Activated CD4-positive, alpha-beta T cell treated with anti-CD3 and anti-CD28 coated beads, Interleukin-2, amount 50 U/mL, for 16 hours (primary cell): ENCODE data around the gene ARL4A.
A peak's percentile ranks its signal among the peaks of the same experiment; 100 is the strongest.
"Not testable (repeated sequence)": the region's sequence is repeated elsewhere in the genome, so short reads cannot be mapped to it uniquely, and the experiment has no call there.

Source experiments
- DNase-seq: peaks from one replicate; pipeline ENCODE4 v3.0.0-alpha.2; 2020

ARL4A gene, protein sequence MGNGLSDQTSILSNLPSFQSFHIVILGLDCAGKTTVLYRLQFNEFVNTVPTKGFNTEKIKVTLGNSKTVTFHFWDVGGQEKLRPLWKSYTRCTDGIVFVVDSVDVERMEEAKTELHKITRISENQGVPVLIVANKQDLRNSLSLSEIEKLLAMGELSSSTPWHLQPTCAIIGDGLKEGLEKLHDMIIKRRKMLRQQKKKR

DNA sequence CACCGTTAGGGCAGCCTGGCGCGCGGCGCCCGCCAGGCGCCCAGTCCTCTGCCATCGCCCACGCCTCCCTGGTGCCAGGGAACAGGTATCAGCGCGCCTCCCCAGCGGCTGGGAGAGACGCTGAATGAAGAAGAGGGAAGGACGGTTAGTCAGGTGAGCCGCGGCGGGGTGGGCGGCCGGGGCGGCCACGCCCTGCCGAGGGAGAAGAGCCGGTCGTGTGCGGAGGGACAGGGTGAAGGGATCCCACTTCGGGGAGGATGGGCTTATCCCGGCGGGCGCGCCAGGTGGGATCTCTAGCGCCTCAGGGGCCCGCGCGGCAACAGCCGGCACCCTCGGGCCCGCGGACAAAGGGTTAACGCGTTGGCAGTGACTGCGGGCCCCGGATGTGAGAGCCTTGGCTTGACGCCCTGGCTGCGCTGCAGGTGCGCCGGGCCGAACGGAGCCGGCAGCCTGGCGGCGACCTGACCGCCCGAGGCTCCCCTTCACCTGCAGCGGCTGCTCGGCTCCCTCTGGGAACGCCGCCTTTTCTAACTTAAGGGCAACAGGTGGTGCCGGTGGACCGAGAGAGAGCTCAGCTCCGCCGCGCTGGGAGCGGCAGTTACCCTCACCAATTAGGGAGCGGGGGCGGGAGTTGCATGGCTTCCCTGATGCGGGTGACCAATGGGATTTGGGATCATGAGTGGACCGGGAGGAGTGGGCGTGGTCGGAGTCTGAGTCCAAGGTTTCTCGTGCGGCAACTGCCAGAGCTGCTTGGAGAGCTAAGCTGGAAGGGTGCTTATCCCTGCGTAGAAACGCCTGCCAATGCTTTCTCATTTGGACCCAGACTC, at the start of gene ARL4A:
TSS of gene ARL4A (plus strand) at position 743 of the 827 bp plus-strand sequence. CDS start 622 bp downstream, outside the sequence.
- DNase-seq = peak; percentile 96

DNA sequence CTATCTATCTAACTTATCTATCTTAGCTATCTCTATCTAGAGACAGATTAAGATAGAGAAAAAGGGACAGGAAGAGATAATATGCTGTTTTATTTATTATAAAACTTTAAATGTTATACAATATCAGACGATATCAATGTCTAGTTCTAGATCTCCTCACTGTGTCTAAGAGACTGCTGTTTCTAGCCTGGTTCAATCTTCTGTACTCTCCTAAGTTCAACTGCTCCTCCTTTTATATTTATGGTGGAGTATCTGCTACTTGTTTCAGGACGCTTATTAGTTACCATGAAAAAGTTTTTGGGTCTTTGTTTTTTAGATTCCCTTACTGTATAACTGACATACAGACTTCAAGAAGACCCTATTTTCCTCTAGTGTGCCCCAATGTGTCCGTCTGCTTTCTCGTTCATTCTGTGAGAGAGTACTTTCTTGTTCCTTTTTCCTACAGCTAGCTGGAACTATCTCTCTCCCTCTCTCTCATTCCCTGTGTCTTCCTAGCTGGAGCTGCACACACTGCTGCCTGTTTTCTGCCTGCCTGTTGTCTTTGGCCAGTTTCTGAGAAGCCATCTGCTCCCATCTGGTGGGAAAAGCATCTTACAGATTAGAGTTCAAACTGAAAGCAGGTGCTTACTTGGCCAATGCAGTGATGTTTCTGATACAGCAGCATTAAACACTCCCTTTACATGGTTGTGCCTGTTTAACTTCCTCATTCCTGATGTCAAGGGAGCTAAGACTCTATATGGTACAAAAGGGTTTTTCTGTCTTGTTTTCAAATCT, 49.4 kb upstream of the ARL4A start:
- DNase-seq = no peak

DNA sequence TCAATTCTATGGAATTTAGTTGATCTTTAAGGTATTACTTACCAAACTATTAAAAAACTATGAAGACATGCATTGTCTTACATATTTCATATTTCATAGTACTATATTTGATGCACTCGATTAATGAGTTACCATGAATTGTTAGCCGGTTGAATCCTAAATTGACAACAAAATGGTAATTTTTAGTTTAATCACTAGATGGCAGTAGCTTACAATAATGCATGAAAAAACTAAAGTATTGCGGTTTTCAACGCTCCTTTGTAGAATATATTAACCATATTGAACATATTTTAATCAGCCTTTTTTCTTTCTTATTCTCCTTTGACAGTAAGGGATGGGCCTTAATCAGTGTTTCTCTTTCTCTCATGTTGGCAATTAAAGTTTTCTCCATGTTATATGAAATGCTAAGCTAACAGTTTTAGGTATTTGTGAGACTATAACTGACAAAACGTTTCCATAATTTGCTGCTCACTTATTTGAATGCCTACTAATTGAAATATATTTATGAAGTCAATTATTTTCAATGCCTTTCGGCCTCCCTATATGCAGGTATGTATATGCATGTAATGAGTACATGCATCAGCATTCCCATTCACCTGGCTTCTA, 48.5 kb upstream of the ARL4A start:
- peak; percentile 50 for DNase-seq

DNA sequence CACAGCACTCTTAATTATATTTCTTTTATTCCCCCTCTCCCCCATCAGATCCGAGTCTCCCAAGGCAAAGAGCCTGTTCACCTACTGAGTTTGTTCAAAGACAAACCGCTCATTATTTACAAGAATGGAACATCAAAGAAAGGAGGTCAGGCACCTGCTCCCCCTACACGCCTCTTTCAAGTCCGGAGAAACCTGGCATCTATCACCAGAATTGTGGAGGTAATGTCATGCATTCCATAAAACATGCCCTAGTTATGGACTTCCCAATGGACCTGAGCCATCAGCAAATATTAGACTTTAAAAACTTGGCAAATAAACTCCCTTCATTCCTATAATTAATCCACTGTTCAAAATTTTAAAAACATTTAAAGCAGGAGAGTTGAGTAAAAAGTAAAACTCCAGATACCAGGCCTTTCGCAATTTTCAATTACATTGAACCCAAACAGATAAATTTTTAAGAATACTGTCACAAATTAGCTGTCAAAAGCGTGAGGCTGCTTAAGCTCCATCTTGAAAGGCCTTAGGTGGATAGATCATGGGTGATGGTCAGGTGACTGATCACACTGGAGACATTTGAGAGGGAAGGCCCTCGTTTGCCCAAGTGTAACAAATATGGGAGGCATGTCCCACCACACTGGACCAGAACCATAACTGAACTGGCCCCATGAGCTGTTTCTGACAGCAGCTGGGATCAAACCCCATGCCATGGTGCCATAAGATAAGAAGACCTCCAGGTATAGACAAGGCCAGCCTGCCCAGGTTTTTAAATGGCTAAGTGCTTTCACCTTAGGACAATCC, 46.9 kb upstream of the ARL4A start:
- no peak for DNase-seq

DNA sequence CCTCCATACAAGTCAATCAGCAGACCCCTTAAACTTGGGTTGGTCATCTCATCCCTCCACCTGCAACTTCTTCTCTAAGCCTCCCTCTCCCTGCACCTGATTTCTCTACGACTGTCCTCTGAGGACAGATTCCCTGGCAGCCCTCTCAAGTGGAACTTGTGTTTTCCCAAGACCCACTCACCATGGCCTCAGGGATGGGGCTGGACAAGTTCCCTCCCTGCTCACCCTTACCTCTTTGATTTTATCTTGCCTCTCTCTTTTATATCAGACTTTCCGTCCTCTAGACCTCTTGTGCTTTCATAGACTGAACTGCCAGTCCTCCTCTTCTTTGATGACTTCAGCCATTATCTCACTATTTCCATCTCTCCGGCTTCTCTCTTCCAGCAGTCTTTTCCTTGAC, 46.2 kb upstream of the ARL4A start:
- DNase-seq = no peak

DNA sequence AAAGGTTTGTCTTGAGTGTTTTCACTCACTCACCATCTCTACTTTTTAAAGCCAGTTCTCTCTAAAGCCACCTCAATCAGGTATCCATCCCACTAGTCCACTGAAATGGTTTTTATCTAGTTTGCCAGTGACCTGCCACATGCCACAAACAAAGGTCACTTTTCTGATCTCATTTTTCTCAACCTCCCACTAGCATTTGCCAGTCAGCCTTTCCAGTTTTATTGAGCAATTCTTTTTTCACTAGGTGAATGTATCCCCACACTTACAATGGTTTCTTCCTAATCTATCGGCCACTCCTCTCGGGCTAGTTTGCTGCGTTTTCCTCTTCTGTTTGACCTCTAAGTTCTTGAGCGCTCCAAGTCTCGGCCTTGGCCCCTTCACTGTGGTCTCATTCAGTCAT, 44.9 kb upstream of the ARL4A start:
- DNase-seq = no peak

DNA sequence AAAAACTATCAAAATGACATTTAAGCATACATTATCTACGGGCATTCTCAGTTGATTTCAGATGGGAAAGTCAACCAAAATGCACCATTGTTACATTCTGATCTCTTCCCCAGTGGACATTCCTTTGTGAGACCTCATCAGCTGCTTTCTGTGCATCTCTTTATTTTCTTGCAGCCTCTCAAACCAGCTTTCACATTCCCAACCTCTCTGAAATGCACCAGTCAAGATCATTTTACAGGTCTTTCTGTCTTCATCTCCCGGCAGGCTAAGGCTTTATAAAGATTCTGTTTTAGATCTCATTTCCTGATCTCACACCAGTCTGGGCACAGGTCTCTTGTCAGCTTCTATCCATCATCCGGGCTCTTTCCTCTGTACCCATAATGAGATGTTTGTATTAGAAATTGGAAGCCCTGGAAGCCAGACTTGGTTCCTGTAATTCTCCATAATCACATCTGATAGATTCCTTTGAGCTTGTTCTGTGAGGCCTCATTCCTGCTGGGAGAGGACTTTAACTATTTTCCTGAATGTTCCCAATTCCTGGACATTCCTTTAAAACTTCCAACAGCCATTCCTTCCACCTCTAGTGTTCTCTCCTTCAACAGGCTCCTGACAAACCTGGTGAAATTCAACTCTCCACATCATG, 44.3 kb upstream of the ARL4A start:
- DNase-seq = no peak

DNA sequence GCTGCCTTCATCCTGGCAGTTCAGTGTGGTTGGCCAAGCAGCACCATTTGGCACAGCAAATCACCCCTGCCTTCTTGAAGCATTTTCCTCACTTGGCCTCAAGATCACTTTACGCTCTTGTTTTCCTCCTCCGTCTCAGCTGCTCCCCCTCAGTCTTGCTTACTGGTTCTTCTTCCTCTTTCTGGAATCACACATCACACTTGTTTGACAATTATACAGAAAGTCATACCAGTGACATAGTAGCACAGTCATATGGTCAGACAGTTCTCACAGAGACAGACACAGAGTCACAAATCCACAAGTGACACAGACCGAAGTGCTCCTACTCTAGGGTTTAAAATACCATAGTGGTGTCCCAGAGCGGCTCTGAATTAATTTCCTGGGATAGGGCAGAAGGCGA, 43.8 kb upstream of the ARL4A start:
- DNase-seq = no peak

DNA sequence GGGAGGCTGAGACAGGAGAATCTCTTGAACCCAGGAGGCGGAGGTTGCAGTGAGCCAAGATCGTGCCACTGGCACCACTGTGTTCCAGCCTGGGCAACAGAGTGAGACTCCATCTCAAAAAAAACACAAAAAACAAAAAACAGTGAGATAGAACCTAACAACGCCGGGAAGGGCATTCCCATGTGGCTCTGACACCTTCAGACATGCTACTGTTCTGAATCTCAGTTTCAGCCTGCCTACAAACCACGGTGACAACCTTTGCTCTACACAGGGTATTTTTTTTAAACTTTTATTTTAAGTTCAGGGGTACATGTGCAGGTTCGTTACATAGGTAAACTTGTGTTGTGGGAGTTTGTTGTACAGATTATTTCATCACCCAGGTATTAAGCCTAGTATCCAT, 42.2 kb upstream of the ARL4A start:
- DNase-seq = not testable (repeated sequence)

DNA sequence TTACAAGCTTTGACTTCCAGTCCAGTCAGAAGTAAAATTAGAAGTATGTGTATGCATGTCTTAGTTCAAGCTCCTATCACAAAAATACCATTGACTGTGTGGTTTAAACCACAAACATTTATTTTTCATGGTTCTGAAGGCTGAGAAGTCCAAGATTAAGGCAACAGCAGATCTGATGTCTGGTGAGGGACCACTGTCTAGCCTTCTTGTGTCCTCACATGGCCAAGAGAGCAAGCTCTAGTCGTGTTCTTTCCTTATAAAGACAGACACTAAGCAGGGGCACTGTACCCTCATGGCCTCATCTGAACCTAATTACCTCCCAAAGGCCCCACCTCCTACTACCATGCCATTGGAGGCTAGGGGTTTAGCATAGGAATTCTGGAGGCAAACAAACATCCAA, 41.3 kb upstream of the ARL4A start:
- no peak for DNase-seq

DNA sequence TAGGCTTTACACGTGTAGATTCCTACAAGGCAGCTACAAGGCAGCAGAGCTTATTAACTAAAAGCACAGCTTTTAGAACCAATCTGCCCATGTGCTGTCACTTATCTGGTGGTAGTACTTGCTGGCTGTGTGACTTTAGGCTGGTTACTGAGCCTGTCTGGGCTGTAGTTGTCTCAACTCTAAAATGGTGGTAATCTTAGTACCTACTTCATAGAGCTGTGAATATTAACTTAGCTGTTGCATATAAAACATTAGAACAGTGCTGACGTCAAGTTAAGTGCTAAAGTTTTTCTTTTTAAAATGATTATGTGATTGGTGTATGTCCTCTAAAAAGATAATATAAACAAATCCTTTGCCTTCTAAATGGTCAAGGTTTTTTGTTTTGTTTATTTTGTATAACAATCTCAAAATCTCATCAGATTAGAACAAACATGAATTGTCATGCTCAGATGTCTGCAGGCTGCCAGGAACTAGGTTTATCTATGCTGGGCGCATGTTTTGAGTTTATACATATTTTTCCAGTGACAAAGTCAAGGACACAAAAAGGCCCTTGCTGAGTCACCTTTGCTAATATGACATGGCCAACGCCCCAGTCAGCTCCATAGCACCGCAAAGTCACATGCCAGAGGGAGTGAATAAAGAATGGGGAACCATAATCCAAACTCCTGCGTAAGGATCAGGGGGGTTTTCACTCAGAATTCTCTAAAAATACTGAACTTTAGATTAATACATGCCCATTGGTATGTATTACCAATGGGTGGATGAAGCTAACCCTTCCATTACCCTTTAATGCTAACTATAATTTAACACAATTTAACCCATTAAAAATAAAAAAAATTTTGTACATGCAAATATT, 39.8 kb upstream of the ARL4A start:
- DNase-seq = no peak

DNA sequence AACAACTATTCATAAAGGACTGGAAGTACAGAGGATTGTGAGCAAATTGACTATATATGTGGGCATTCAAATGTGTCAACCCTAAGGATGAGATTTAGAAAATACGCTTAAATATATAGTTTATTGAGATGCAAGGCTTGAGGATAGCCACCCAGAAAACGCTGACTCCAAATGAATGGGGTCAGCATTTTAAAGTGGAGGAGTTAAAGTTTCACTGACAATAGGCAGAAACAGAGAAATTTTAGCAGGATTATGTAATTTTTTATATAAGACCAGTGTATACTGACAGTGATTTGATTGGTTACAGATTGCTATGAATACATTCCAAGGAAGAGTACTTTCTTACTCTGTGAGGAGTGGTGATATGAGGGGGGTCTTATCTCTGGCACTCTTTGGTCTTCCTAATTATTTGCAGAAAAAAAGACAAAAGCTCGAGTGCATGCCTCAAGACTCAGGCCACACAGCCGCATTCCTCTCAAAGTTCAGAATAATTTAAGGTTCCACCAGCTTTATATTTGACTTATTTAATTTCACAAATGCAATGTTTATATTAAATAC, 38.6 kb upstream of the ARL4A start:
- DNase-seq = no peak

DNA sequence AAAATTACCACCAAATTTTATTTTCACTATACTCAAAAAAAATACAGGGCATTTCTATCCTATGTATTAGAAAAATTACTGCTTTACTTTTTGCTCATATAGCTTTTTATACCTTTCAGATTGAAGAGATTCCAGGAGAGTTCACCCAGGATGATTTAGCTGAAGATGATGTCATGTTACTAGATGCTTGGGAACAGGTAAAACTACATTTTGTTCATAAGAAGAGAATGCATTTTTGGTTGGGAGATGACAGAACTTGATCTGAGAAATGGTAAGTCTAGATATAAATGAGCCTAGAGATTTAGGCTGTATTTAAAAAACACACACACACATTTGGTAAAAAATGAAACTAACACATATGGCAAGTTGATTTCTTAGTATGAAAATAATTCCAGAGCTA, 38.1 kb upstream of the ARL4A start:
- no peak for DNase-seq

DNA sequence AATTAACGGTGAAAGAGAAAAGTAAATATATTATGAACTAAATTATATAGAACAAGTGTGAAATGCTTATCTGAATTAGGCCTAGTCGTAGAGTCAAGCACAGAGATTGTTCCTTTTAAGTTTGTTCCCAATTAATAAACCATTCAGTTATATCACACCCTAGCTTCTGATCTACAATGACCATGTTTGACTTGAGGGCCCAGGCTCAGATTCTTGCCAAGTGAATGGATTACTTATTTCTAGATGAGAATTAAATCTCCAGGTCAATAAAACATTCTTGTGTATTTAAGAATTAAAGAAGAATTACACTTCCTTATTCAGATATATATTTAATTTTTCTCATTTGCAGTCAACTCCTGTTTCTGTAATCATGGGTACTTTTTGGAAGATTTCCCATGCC, 37.4 kb upstream of the ARL4A start:
- DNase-seq = no peak

DNA sequence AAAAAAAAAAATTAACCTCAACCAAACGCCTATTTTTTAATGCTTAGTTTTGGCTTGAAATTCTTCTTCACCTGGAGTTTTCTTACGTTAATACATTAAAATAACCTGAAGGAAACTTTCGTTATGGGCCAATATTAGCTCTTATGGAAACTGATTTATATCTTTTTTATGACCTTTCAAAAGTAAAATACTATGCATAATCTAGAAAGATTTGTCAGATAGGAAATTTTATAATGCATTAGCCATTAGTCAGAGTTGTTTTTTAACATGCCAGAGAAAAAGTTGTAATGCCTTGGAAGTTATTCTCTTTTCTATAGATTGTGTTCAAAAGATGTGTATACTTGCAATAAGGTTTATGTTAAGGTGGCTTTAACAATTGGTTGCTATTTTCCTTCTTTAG, 34.3 kb upstream of the ARL4A start:
- no peak for DNase-seq

DNA sequence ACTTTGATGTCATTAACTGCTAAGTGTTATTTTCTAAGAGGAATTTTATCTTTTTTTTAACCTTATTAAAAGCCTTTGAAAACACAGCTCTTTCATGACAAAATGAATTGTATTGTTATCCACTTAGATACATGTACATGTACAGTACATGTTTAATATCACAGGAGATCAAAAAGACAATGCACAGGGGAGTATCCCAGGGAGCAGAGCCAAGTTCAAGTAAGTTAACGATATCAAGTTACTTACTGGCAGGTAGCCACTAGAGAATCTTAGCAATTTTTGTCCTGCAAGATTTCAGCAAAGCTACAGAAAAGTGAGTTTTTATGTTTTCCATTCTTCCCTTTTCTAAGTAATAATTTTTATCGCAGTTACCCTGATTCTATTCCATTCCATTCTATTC, 33.9 kb upstream of the ARL4A start:
- DNase-seq = no peak

DNA sequence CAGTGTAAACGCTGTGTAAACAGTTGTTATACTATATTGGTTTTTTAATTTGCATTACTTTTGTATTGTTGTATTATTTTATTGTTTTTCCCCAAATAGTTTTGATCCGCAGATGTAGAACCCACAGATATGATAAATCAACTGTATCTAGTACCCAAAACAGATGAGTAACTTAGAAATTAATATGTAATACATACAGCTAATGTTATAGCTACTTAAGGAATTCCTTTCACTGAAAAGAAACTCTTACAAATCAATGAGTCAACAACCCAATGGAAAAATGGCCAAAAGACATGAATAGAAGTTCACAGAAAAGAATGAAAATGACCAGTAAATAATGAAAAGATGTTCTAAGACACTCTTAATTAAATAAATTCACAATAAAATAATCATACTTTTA, 32.3 kb upstream of the ARL4A start:
- no peak for DNase-seq

DNA sequence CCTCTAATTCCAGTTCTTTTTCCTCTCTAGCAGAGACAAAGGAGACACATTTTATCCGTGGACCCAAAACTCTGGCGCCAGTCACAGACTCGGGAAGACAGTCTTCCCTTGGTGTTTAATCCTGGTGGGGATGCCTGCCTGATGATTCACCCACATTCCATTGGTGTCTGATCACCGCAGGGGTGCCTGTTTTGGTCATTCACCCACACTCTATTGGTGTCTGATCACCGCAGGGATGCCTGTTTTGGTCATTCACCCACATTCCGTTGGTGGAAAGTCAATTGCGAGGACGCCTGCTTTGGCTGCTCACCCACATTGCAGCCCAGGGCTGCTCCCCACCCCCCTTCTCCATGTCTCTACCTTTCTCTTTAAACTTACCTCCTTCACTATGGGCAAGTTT, 27.0 kb upstream of the ARL4A start:
- DNase-seq = not testable (repeated sequence)

DNA sequence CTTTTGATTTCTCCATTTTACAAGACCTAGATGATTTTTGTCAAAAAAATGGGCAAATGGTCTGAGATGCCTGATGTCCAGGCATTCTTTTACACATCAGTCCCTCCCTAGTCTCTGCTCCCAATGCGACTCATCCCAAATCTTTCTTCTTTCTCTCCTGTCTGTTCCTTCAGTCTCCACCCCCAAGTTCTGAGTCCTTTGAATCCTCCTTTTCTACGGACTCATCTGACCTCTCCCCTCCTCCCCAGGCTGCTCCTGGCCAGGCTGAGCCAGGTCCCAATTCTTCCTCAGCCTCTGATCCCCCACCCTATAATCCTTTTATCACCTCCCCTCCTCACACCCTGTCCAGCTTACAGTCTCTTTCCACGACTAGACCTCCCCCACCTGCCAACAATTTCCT, 26.4 kb upstream of the ARL4A start:
- DNase-seq = not testable (repeated sequence)

DNA sequence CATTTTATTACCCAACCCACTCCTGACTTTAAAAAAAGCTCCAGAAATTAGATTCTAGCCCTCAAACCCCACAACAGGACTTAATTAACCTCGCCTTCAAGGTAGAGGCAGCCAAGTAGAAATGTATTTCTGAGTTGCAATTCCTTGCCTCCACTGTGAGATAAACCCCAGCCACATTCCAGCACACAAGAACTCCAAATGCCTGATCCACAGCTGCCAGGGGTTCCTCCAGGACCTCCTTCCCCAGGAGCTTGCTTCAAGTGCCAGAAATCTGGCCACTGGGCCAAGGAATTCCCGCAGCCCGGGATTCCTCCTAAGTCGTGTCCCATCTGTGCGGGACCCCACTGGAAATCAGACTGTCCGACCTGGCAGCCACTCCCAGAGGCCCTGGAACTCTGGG, 25.9 kb upstream of the ARL4A start:
- no peak for DNase-seq
